CD4-positive, alpha-beta T cell treated with Interleukin-6 for 4 hours (primary cell): Measurements from ENCODE around the gene DIPK2B.

Experiments
- DNase-seq: peaks from one replicate; pipeline ENCODE4 v3.0.0-alpha.2; 2020; ENCODE audit warnings: mixed read lengths

Gene DIPK2B

GRCh38 chrX:45154462-45154861 is 46.2 kb downstream of the DIPK2B start:
- no peak for DNase-seq

GRCh38 chrX:45154033-45154360 is 46.7 kb downstream of the DIPK2B start:
- DNase-seq, result no peak
